ENCODE data around the gene OPN1SW. TPM values are rescaled to one million over a fixed set of nuclear protein-coding genes. Genes with fewer than 3 reads are reported as not detected.

Gene OPN1SW
- total RNA-seq, 3 donors from 2014 or later (not counting 1 experiment from before 2014, with no cell fraction given), result not detected

DNA sequence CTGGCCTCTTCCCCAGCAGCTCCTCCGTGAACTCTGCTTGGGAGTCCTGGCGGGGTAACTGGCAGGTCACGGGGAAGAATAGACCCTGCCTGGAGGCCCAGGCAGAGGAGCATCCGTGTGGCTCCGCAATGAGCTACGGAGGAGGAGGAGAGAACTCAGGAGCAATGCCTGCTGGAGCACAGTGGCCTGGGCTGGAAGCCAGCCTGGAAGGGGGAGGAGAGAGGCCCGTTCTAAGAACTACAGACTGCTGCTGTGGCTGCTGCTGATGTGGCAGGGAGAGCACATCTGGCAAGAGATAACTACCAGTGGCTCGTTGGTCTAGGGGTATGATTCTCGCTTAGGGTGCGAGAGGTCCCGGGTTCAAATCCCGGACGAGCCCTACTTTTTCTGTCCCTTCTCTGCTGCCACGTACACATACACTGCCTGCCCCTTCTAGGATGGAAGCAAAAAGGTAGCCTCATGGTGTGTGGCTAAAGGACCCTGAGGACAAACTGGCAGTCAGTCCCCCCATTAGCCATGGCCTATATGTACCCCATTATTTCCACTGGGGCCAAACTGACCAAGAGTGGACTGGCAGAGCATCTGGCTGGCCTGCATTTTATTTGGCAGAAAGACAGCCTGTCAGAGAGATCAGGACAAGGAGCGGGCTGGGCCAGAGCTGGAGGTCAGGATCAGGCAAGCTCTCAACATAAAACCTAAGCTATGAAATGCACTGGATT is 7.7 kb upstream of the OPN1SW start:
- Histone ChIP-seq H3K36me3 (ENCODE audit: control insufficient read depth, insufficient read depth, low read length) (no peaks in the 10 kb centered on the region), H3K4me1 (ENCODE audit: control insufficient read depth, insufficient read depth, low read length) (no peaks in the 10 kb centered on the region), H3K9me3 (ENCODE audit: control insufficient read depth, insufficient read depth, low read length) (no peaks in the 10 kb centered on the region), H3K4me3 (ENCODE audit: low read length) (no peak overlapping the region), H3K27ac (ENCODE audit: low read length) (no peak overlapping the region), H3K27me3 (ENCODE audit: control insufficient read depth, insufficient read depth, low read length) (no peaks in the 10 kb centered on the region)
- Mint-ChIP-seq H3K9me3 (no peaks in the 10 kb centered on the region), H3K4me1 (no peaks in the 10 kb centered on the region), H3K36me3 (no peaks in the 10 kb centered on the region), H3K4me3 (no peak overlapping the region), H3K27me3 (ENCODE audit: low read depth in 2 of 2) (no peaks in the 10 kb centered on the region), H3K27ac (no peak overlapping the region)
- TF ChIP-seq, protein P1, sequence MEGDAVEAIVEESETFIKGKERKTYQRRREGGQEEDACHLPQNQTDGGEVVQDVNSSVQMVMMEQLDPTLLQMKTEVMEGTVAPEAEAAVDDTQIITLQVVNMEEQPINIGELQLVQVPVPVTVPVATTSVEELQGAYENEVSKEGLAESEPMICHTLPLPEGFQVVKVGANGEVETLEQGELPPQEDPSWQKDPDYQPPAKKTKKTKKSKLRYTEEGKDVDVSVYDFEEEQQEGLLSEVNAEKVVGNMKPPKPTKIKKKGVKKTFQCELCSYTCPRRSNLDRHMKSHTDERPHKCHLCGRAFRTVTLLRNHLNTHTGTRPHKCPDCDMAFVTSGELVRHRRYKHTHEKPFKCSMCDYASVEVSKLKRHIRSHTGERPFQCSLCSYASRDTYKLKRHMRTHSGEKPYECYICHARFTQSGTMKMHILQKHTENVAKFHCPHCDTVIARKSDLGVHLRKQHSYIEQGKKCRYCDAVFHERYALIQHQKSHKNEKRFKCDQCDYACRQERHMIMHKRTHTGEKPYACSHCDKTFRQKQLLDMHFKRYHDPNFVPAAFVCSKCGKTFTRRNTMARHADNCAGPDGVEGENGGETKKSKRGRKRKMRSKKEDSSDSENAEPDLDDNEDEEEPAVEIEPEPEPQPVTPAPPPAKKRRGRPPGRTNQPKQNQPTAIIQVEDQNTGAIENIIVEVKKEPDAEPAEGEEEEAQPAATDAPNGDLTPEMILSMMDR (IDR thresholded peaks at IDR 0.05), result no peak
- DNase-seq (no peak), ATAC-seq (no peak)
- 85% methylated on average over 15 of the region's 15 CpGs for WGBS (ENCODE audit: insufficient coverage)
- intact Hi-C loops (cut with micrococcal nuclease), result no loop called here

DNA sequence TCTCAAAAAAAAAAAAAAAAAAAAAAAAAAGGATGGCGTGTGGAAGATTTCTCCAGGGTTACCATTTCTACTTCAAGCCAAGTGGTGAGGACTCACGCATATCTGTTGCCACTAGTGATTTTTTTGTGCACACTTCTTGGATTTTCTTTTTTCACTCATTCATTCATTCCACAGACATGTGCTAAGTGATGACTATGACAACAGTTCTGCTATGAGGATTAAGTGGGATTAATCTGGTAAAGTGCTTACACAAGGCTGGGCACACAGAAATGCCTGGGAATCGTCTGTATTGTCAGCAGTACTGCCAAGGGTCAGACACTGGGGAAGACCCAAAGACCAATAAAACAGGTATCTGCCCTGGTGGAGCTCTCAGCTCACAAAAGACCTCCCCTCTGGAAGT is 6.3 kb upstream of the OPN1SW start:
- Histone ChIP-seq H3K27me3 (ENCODE audit: control insufficient read depth, insufficient read depth, low read length) (no peaks in the 10 kb centered on the region), H3K4me3 (ENCODE audit: low read length) (no peak overlapping the region), H3K36me3 (ENCODE audit: control insufficient read depth, insufficient read depth, low read length) (no peaks in the 10 kb centered on the region), H3K27ac (ENCODE audit: low read length) (no peak overlapping the region), H3K9me3 (ENCODE audit: control insufficient read depth, insufficient read depth, low read length) (no peaks in the 10 kb centered on the region), H3K4me1 (ENCODE audit: control insufficient read depth, insufficient read depth, low read length) (no peaks in the 10 kb centered on the region)
- DNase-seq (no peak), ATAC-seq (no peak)
- intact Hi-C loops (cut with micrococcal nuclease), result no loop called here
- TF ChIP-seq, protein P1 (IDR thresholded peaks at IDR 0.05), result no peak
- H3K4me1 Mint-ChIP-seq, result no peaks in the 10 kb centered on the region
- peaks cover 12% of the 10 kb centered on the region for H3K36me3 Mint-ChIP-seq
- peaks cover 0 to 13% of the 10 kb centered on the region in 2 donors for H3K27me3 Mint-ChIP-seq (ENCODE audit: low read depth in 2 of 2)
- peaks cover 4 to 7% of the 10 kb centered on the region in 2 donors for H3K9me3 Mint-ChIP-seq
- H3K27ac Mint-ChIP-seq, result no peak overlapping the region
- WGBS (ENCODE audit: insufficient coverage), result 92% methylated on average over 3 of the region's 3 CpGs
- H3K4me3 Mint-ChIP-seq, result no peak overlapping the region

DNA sequence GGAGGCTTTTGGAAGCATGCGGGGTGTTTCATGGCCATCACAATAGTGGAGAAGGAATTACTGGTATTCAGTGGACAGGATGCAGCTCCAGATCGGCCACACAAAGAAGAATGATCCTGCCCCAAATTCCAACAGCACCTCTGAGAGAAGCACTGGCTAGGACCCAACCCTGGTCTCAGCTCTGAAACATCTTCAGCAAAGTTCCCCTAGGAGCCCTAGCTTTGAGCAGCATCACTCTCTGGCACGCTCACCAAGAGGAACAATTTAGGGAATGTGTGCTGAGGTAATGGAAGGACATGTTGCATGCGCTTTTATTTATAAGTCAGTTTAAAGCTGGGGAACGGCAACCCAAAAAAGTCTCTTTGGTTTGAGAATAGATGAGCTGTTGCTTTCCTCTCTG is 5.5 kb upstream of the OPN1SW start:
- TF ChIP-seq, protein P1 (IDR thresholded peaks at IDR 0.05), result no peak
- Mint-ChIP-seq H3K4me1 (no peaks in the 10 kb centered on the region), H3K27ac (no peak overlapping the region), H3K27me3 (ENCODE audit: low read depth in 2 of 2) (peaks cover 0 to 13% of the 10 kb centered on the region in 2 donors), H3K9me3 (peaks cover 4 to 7% of the 10 kb centered on the region in 2 donors), H3K4me3 (no peak overlapping the region), H3K36me3 (peaks cover 12% of the 10 kb centered on the region)
- ATAC-seq (no peak), DNase-seq (no peak)
- Histone ChIP-seq H3K9me3 (ENCODE audit: control insufficient read depth, insufficient read depth, low read length) (no peaks in the 10 kb centered on the region), H3K4me3 (ENCODE audit: low read length) (no peak overlapping the region), H3K4me1 (ENCODE audit: control insufficient read depth, insufficient read depth, low read length) (no peaks in the 10 kb centered on the region), H3K36me3 (ENCODE audit: control insufficient read depth, insufficient read depth, low read length) (no peaks in the 10 kb centered on the region), H3K27ac (ENCODE audit: low read length) (no peak overlapping the region), H3K27me3 (ENCODE audit: control insufficient read depth, insufficient read depth, low read length) (no peaks in the 10 kb centered on the region)
- WGBS (ENCODE audit: insufficient coverage), result 91% methylated on average over 5 of the region's 5 CpGs
- intact Hi-C loops (cut with micrococcal nuclease), result no loop called here

DNA sequence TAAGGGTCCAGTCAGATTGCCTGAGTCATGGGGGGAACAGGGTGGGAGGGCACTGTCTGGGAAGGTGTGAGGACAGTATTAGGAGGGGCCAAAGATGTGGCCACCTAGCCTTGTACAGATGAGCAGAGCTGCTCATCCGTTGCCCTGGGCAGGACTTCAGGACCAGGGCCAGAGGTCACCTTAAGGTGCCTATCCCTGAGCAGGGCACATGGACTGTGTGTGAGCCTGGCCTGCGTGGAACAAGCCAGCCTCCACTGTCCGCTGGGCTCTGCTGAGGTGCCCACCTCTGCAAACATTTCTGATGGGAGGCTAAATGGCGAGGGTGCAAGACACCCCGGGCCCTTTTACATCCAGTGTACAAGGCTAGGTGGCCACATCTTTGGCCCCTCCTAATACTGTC is 3.4 kb upstream of the OPN1SW start:
- Mint-ChIP-seq H3K36me3 (peaks cover 12% of the 10 kb centered on the region), H3K27me3 (ENCODE audit: low read depth in 2 of 2) (peaks cover 0 to 13% of the 10 kb centered on the region in 2 donors), H3K27ac (no peak overlapping the region), H3K9me3 (peaks cover 4 to 7% of the 10 kb centered on the region in 2 donors), H3K4me3 (no peak overlapping the region), H3K4me1 (no peaks in the 10 kb centered on the region)
- DNase-seq (no peak), ATAC-seq (no peak)
- Histone ChIP-seq H3K36me3 (ENCODE audit: control insufficient read depth, insufficient read depth, low read length) (no peaks in the 10 kb centered on the region), H3K27ac (ENCODE audit: low read length) (no peak overlapping the region), H3K27me3 (ENCODE audit: control insufficient read depth, insufficient read depth, low read length) (no peaks in the 10 kb centered on the region), H3K4me3 (ENCODE audit: low read length) (no peak overlapping the region), H3K4me1 (ENCODE audit: control insufficient read depth, insufficient read depth, low read length) (no peaks in the 10 kb centered on the region), H3K9me3 (ENCODE audit: control insufficient read depth, insufficient read depth, low read length) (no peaks in the 10 kb centered on the region)
- TF ChIP-seq, protein P1 (IDR thresholded peaks at IDR 0.05), result no peak
- intact Hi-C loops (cut with micrococcal nuclease), result no loop called here
- 93% methylated on average over 5 of the region's 5 CpGs for WGBS (ENCODE audit: insufficient coverage)

Measured in natural killer cell (primary cell).